Smooth muscle cell (in vitro differentiated cells): ENCODE data around the gene LMAN2L. TPM values are rescaled to one million over a fixed set of nuclear protein-coding genes. Genes with fewer than 3 reads are reported as not detected.

Experiments used
- DNase-seq: peaks from one replicate; lab custom pipeline; 2025; ENCODE audit not compliant: unreplicated experiment; lab: John Stamatoyannopoulos, UW
- H2AFZ ChIP-seq: fragments of 200-600 bp; sonication (generic); 2 replicates; pipeline ENCODE4 v1.6.0; 2016; ENCODE audit warnings: antibody characterized with exemption, low read depth, mild to moderate bottlenecking
- H3F3A ChIP-seq: fragments of 200-600 bp; sonication (generic); 2 replicates; pipeline ENCODE4 v1.6.0; 2017; ENCODE audit warnings: antibody characterized with exemption, low read depth
- H3K27ac ChIP-seq: fragments of 200-600 bp; sonication (generic); 2 replicates; pipeline ENCODE4 v1.5.1; 2016; ENCODE audit warnings: low read depth, mild to moderate bottlenecking
- H3K27me3 ChIP-seq: fragments of 200-600 bp; sonication (generic); 2 replicates; pipeline ENCODE4 v1.6.1; 2016; ENCODE audit warnings: low read depth, mild to moderate bottlenecking
- H3K36me3 ChIP-seq: fragments of 200-600 bp; sonication (generic); 2 replicates; pipeline ENCODE4 v1.5.1; 2016; ENCODE audit warnings: low read depth
- H3K4me1 ChIP-seq: fragments of 200-600 bp; sonication (generic); 2 replicates; pipeline ENCODE4 v1.5.1; 2016; ENCODE audit warnings: low read depth
- H3K4me2 ChIP-seq: fragments of 200-600 bp; sonication (generic); 2 replicates; pipeline ENCODE4 v1.6.0; 2016; ENCODE audit warnings: mild to moderate bottlenecking
- H3K4me3 ChIP-seq: fragments of 200-600 bp; sonication (generic); 2 replicates; pipeline ENCODE4 v1.5.1; 2016; ENCODE audit warnings: mild to moderate bottlenecking
- H3K79me2 ChIP-seq: fragments of 200-600 bp; sonication (generic); 2 replicates; pipeline ENCODE4 v1.6.0; 2016; ENCODE audit warnings: low read depth, mild to moderate bottlenecking
- H3K9ac ChIP-seq: fragments of 200-600 bp; sonication (generic); 2 replicates; pipeline ENCODE4 v1.6.0; 2016; ENCODE audit warnings: low read depth
- H3K9me3 ChIP-seq: fragments of 200-600 bp; sonication (generic); replicated peaks from 2 replicates; pipeline ENCODE4 v1.5.1; 2016; ENCODE audit warnings: low read depth
- H4K20me1 ChIP-seq: fragments of 200-600 bp; sonication (generic); 2 replicates; pipeline ENCODE4 v1.6.0; 2016; ENCODE audit warnings: low read depth
- WGBS: methylation state at CpG from one replicate; pipeline ENCODE4 v1.1.7; 2016; ENCODE audit warnings: low lambda C conversion rate; 5-methylcytosine and 5-hydroxymethylcytosine counted together
- polyA plus RNA-seq: library from polyadenylated mRNA; unstranded; fragments of >200 nt; fragmentation: Nextera tagmentation; extraction: Ambion mirVana; gene quantifications from 2 replicates; pipeline ENCODE4 v1.2.1, GENCODE V29; 2016
- total RNA-seq: library from RNA; depleted of rRNA; stranded (reverse); fragments of >200 nt; gene quantifications from 2 replicates; pipeline ENCODE4 v1.2.3, GENCODE V29; 2014
- TF ChIP-seq, protein P1 (sequence below): fragments of 200-600 bp; sonication (generic); IDR thresholded peaks from 2 replicates; pipeline ENCODE4 v1.5.1; 2017; ENCODE audit warnings: borderline replicate concordance, mild to moderate bottlenecking, antibody characterized with exemption; ENCODE audit not compliant: insufficient read depth, poor library complexity, severe bottlenecking

LMAN2L gene
- total and polyA plus RNA-seq, 2 experiments from 2014 or later = 26.2 to 32.9 TPM

DNA sequence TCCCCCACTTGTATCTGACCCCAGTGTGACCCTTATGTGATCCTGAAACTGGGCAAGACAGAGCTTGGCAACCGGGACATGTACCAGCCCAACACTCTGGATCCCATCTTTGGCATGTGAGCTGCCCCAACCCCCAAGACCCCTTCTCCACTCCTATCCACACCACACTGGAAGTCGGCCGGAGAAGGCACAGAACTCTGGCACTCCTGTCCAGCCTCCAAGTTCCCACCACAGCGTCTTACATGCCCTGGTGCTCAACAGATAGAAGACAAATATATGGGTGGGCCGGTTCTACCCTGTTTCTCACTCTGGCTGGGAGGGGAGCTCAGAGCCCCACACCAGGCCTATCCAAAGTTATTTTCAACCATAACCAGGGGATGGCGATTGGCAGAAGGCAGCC lies 40.8 kb downstream of the LMAN2L start:
- TF ChIP-seq, protein P1, sequence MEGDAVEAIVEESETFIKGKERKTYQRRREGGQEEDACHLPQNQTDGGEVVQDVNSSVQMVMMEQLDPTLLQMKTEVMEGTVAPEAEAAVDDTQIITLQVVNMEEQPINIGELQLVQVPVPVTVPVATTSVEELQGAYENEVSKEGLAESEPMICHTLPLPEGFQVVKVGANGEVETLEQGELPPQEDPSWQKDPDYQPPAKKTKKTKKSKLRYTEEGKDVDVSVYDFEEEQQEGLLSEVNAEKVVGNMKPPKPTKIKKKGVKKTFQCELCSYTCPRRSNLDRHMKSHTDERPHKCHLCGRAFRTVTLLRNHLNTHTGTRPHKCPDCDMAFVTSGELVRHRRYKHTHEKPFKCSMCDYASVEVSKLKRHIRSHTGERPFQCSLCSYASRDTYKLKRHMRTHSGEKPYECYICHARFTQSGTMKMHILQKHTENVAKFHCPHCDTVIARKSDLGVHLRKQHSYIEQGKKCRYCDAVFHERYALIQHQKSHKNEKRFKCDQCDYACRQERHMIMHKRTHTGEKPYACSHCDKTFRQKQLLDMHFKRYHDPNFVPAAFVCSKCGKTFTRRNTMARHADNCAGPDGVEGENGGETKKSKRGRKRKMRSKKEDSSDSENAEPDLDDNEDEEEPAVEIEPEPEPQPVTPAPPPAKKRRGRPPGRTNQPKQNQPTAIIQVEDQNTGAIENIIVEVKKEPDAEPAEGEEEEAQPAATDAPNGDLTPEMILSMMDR = no peak
- Histone ChIP-seq H3K4me3 (no peak overlapping the region), H3K27ac (no peak overlapping the region), H3K27me3 (no peaks in the 10 kb centered on the region), H4K20me1 (no peaks in the 10 kb centered on the region), H2AFZ (no peak overlapping the region), H3K9me3 (no peaks in the 10 kb centered on the region), H3K4me1 (no peaks in the 10 kb centered on the region), H3K79me2 (no peaks in the 10 kb centered on the region), H3K9ac (no peak overlapping the region), H3K36me3 (no peaks in the 10 kb centered on the region), H3F3A (no peaks in the 10 kb centered on the region), H3K4me2 (no peak overlapping the region)
- WGBS = 95% methylated on average over 6 of the region's 6 CpGs
- DNase-seq = no peak

DNA sequence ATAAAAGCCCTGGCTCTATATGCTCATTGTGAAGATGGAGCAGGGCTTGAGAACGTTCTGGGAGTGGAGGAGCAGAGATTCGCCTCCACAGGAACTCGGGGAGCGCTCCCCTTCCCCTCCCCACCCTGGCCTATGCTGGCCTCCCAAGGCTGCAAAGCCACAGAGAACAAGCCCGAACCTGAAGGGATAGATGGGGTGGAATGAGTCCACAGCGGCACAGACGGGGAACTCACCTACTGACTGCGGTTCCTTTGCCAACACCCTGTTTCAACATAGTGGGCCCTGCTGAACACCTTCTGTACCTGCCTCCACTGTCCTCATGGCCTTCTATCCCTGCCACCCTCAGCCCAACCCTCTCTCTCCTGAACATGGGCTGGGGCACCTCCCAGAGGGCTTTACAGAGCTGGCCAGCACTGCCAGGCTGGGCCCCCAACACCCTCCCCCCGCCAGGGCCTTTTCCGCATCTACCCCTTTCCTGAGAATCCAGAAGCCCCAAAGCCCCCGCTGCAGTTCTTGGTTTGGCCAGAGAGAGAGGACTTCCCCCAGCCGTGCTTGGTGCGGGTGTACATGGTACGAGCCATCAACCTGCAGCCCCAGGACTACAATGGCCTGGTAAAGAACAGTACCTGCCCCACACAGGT lies 41.5 kb downstream of the LMAN2L start:
- Histone ChIP-seq H3F3A (no peaks in the 10 kb centered on the region), H3K4me1 (no peaks in the 10 kb centered on the region), H3K27me3 (no peaks in the 10 kb centered on the region), H3K9ac (no peak overlapping the region), H4K20me1 (no peaks in the 10 kb centered on the region), H3K79me2 (no peaks in the 10 kb centered on the region), H3K4me3 (no peak overlapping the region), H3K9me3 (no peaks in the 10 kb centered on the region), H3K36me3 (no peaks in the 10 kb centered on the region), H3K27ac (no peak overlapping the region), H2AFZ (no peak overlapping the region), H3K4me2 (no peak overlapping the region)
- 96% methylated on average over 14 of the region's 14 CpGs for WGBS
- TF ChIP-seq, protein P1 = no peak
- DNase-seq = no peak

DNA sequence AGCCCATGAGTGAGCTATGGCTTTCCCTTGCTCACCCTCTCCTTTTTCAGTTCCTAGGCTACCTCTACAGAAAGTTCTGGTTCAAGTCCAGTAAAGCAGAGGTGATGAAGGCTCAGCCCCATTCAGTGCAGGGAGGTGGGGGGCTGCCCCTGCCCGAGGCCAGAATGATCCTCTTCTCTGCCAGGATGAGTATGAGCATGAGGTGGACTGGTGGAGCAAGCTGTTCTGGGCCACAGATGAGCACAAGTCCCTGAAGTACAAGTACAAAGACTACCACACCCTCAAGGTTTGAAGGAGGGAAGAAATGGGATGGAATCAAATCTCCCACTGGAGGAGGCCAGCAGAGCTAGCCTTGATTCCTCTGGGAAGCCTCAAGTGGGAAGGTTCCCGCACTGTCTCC lies 42.4 kb downstream of the LMAN2L start:
- no peak overlapping the region for H3K27ac ChIP-seq
- no peak overlapping the region for H3K9ac ChIP-seq
- H3K4me1 ChIP-seq = no peaks in the 10 kb centered on the region
- no peaks in the 10 kb centered on the region for H3K79me2 ChIP-seq
- no peak for DNase-seq
- no peaks in the 10 kb centered on the region for H3K36me3 ChIP-seq
- H3F3A ChIP-seq = no peaks in the 10 kb centered on the region
- 86% methylated on average over 2 of the region's 2 CpGs for WGBS
- H4K20me1 ChIP-seq = no peaks in the 10 kb centered on the region
- H3K4me3 ChIP-seq = no peak overlapping the region
- H3K27me3 ChIP-seq = no peaks in the 10 kb centered on the region
- no peaks in the 10 kb centered on the region for H3K9me3 ChIP-seq
- TF ChIP-seq, protein P1 = no peak
- H3K4me2 ChIP-seq = no peak overlapping the region
- H2AFZ ChIP-seq = no peak overlapping the region

- Histone ChIP-seq H3K9ac (no peak overlapping the region), H4K20me1 (no peaks in the 10 kb centered on the region), H3K4me1 (no peaks in the 10 kb centered on the region), H3K4me2 (no peak overlapping the region), H3F3A (no peaks in the 10 kb centered on the region), H3K4me3 (no peak overlapping the region), H3K36me3 (no peaks in the 10 kb centered on the region), H3K9me3 (no peaks in the 10 kb centered on the region), H3K27ac (no peak overlapping the region), H2AFZ (no peak overlapping the region), H3K27me3 (no peaks in the 10 kb centered on the region), H3K79me2 (no peaks in the 10 kb centered on the region)
- DNase-seq = no peak
- TF ChIP-seq, protein P1 = no peak
- WGBS = 93% methylated on average over 15 of the region's 15 CpGs
Observed at GRCh38 chr2:96695602-96696001, 44.3 kb downstream of the LMAN2L start.
